HepG2 (cell line): ENCODE measurements around the gene CRYBA2. TPM values are rescaled to one million over a fixed set of nuclear protein-coding genes. Genes with fewer than 3 reads are reported as not detected.
A peak's percentile ranks its signal among the peaks of the same experiment; 100 is the strongest.

ENCODE experiments used
- BRCA1 ChIP-seq: sonication (generic); formaldehyde crosslinking; IDR thresholded peaks from 2 replicates; pipeline ENCODE4 v1.4.0; 2020; ENCODE audit warnings: missing genetic modification reagents
- GATAD2A ChIP-seq: IDR thresholded peaks from 2 replicates; pipeline ENCODE4 v1.6.1; 2016
- HNRNPLL ChIP-seq: fragments of 200-400 bp; formaldehyde crosslinking; IDR thresholded peaks from 2 replicates; pipeline ENCODE4 v1.6.1; 2017; ENCODE audit warnings: mild to moderate bottlenecking, low read depth, low read length; ENCODE audit not compliant: poor library complexity, severe bottlenecking
- NFE2L1 ChIP-seq: sonication (generic); formaldehyde crosslinking; IDR thresholded peaks from 2 replicates; pipeline ENCODE4 v1.4.0; 2020; ENCODE audit warnings: missing genetic modification reagents, mild to moderate bottlenecking, borderline replicate concordance
- RFX5 ChIP-seq: IDR thresholded peaks from 2 replicates; pipeline ENCODE4 v1.6.1; 2011; ENCODE audit warnings: low read depth, low read length, improper control_type of control experiment
- SMAD1 ChIP-seq: sonication (generic); formaldehyde crosslinking; IDR thresholded peaks from 2 replicates; pipeline ENCODE4 v1.4.0; 2020; ENCODE audit warnings: missing genetic modification reagents, low read depth, mild to moderate bottlenecking, borderline replicate concordance
- TRIM24 ChIP-seq: sonication (generic); formaldehyde crosslinking; IDR thresholded peaks from 2 replicates; pipeline ENCODE4 v1.8.0; 2022; ENCODE audit warnings: mild to moderate bottlenecking, missing genetic modification reagents
- ZFP62 ChIP-seq: sonication (generic); formaldehyde crosslinking; IDR thresholded peaks from 2 replicates; pipeline ENCODE4 v1.4.0; 2020; ENCODE audit warnings: missing genetic modification reagents
- ZMAT3 ChIP-seq: sonication (generic); formaldehyde crosslinking; conservative IDR thresholded peaks from 2 replicates; pipeline ENCODE4 v1.7.0; 2021; ENCODE audit warnings: missing genetic modification reagents
- ZNF235 ChIP-seq: sonication (generic); formaldehyde crosslinking; IDR thresholded peaks from 2 replicates; pipeline ENCODE4 v1.8.1; 2023; ENCODE audit warnings: mild to moderate bottlenecking, missing genetic modification reagents, borderline replicate concordance
- ZNF296 ChIP-seq: sonication (generic); formaldehyde crosslinking; conservative IDR thresholded peaks from 2 replicates; pipeline ENCODE4 v1.5.0; 2020; ENCODE audit warnings: mild to moderate bottlenecking, missing genetic modification reagents
- ZNF350 ChIP-seq: sonication (generic); formaldehyde crosslinking; IDR thresholded peaks from 2 replicates; pipeline ENCODE4 v1.4.0; 2020; ENCODE audit warnings: mild to moderate bottlenecking, low read depth, missing genetic modification reagents, borderline replicate concordance
- ZNF382 ChIP-seq: sonication (generic); formaldehyde crosslinking; IDR thresholded peaks from 2 replicates; pipeline ENCODE4 v1.5.0; 2020; ENCODE audit warnings: missing genetic modification reagents, mild to moderate bottlenecking, borderline replicate concordance
- ZNF572 ChIP-seq: sonication (generic); formaldehyde crosslinking; IDR thresholded peaks from 2 replicates; pipeline ENCODE4 v1.5.1; 2020; ENCODE audit warnings: mild to moderate bottlenecking, missing genetic modification reagents
- ZNF724P ChIP-seq: sonication (generic); formaldehyde crosslinking; IDR thresholded peaks from 2 replicates; pipeline ENCODE4 v1.8.0; 2022; ENCODE audit warnings: missing genetic modification reagents, borderline replicate concordance
- ZNF768 ChIP-seq: sonication (generic); formaldehyde crosslinking; IDR thresholded peaks from 2 replicates; pipeline ENCODE4 v1.4.0; 2020; ENCODE audit warnings: missing genetic modification reagents
- ZNF772 ChIP-seq: sonication (generic); formaldehyde crosslinking; IDR thresholded peaks from 2 replicates; pipeline ENCODE4 v1.5.0; 2020; ENCODE audit warnings: mild to moderate bottlenecking, missing genetic modification reagents
- polyA plus RNA-seq, 8 experiments: library from polyadenylated mRNA; depleted of rRNA in 3 of 8; stranded (reverse) in 7 of 8; unstranded in 1 of 8; fragments of >200 nt; fragmentation: Illumina TruSeq in 4 of 8; extraction: Trizol in 4 of 8; gene quantifications; 2 replicates each; pipeline versions ENCODE4 v1.2.1 to v1.2.3, GENCODE V29; 2011 to 2016; ENCODE audit warnings: low read depth in 4 of 8, missing spikeins in 1 of 8, mixed read lengths in 1 of 8; ENCODE audit not compliant: insufficient read depth in 1 of 8
- total RNA-seq, 5 experiments: library from RNA; depleted of rRNA; stranded (reverse); fragments of >200 nt; fragmentation: Illumina TruSeq; extraction: Trizol; gene quantifications; 2 replicates each; pipeline ENCODE4 v1.2.3, GENCODE V29; 2016; ENCODE audit warnings: low read depth in 1 of 5
- TF ChIP-seq, protein P1 (sequence below): IDR thresholded peaks from 2 replicates; pipeline ENCODE4 v1.6.1; 2016; ENCODE audit warnings: low read depth
- TF ChIP-seq, protein P2 (sequence below): sonication (generic); formaldehyde crosslinking; IDR thresholded peaks from 2 replicates; pipeline ENCODE4 v1.5.1; 2020; ENCODE audit warnings: mild to moderate bottlenecking, missing genetic modification reagents
- TF ChIP-seq, protein P3 (sequence below): IDR thresholded peaks from 2 replicates; pipeline ENCODE4 v1.6.1; 2016; ENCODE audit warnings: control low read depth
- TF ChIP-seq, protein P4 (sequence below): sonication (generic); formaldehyde crosslinking; conservative IDR thresholded peaks from 2 replicates; pipeline ENCODE4 v1.4.0; 2020; ENCODE audit warnings: missing genetic modification reagents

The CRYBA2 gene
- total and polyA plus RNA-seq, 2 of the 13 experiments (the other 11 are each of a cell fraction or from before 2014, with no cell fraction given): not detected

DNA sequence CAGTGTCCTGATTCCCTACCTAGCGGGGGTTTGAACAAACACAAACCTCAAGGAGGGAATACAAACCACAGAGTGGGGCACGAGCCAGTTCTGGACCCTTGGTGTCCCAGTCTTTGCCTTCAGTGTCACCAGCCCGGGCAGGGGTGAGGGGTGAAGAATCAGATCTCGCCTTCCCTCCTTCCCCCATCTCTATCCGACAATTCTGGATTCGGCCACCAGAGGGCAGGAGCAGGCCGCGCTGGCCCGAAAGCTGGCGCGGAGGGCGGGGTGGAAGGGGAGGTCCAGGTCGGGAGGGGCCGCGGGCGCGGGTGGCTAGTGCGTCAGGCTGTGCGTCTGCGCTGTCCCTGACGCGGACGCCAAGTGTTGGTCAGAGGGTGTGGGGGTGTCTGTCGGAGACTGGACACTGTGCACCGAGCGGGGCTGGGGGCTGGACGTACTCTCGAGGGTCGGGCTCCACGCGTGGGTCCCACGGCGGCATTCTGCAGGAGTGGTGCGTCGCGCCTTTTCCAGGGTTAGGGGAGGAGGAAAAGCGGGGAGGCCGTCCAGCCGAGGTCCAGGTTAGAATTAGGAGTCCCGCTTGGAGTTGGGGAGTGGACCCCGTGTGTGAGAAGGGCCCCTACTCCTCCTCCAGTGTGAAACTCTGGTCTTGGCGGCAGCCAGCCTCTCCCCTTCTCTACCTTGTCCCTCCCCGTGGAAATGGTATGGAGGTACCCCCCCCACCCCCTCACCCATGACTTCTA, 2.9 kb upstream of the CRYBA2 start (continued):
- TF ChIP-seq ZNF724P (CRISPR knock-in tag) (no peak), GATAD2A (CRISPR knock-in tag) (peak; percentile 61), TRIM24 (CRISPR knock-in tag) (no peak), SMAD1 (CRISPR knock-in tag) (no peak; the same call in 1 of the 2 replicates), NFE2L1 (no peak), HNRNPLL (peak; percentile 31), ZNF350 (CRISPR knock-in tag) (peak; percentile 50; the same call in 1 of the 2 replicates), ZNF382 (CRISPR knock-in tag) (no peak), BRCA1 (CRISPR knock-in tag) (no peak), ZNF235 (no peak), ZNF768 (CRISPR knock-in tag) (peak; percentile 64; the same call in 1 of the 2 replicates), ZNF572 (no peak), ZNF296 (CRISPR knock-in tag) (no peak), RFX5 (no peak), ZFP62 (CRISPR knock-in tag) (0 out of 2 replicates have a peak, but pooled peaks have one; percentile 40), ZNF772 (no peak), ZMAT3 (CRISPR knock-in tag) (no peak)
- TF ChIP-seq, protein P1, sequence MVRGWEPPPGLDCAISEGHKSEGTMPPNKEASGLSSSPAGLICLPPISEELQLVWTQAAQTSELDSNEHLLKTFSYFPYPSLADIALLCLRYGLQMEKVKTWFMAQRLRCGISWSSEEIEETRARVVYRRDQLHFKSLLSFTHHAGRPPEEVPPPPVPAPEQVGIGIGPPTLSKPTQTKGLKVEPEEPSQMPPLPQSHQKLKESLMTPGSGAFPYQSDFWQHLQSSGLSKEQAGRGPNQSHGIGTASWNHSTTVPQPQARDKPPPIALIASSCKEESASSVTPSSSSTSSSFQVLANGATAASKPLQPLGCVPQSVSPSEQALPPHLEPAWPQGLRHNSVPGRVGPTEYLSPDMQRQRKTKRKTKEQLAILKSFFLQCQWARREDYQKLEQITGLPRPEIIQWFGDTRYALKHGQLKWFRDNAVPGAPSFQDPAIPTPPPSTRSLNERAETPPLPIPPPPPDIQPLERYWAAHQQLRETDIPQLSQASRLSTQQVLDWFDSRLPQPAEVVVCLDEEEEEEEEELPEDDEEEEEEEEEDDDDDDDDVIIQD (CRISPR knock-in tag): no peak
- TF ChIP-seq, protein P2, sequence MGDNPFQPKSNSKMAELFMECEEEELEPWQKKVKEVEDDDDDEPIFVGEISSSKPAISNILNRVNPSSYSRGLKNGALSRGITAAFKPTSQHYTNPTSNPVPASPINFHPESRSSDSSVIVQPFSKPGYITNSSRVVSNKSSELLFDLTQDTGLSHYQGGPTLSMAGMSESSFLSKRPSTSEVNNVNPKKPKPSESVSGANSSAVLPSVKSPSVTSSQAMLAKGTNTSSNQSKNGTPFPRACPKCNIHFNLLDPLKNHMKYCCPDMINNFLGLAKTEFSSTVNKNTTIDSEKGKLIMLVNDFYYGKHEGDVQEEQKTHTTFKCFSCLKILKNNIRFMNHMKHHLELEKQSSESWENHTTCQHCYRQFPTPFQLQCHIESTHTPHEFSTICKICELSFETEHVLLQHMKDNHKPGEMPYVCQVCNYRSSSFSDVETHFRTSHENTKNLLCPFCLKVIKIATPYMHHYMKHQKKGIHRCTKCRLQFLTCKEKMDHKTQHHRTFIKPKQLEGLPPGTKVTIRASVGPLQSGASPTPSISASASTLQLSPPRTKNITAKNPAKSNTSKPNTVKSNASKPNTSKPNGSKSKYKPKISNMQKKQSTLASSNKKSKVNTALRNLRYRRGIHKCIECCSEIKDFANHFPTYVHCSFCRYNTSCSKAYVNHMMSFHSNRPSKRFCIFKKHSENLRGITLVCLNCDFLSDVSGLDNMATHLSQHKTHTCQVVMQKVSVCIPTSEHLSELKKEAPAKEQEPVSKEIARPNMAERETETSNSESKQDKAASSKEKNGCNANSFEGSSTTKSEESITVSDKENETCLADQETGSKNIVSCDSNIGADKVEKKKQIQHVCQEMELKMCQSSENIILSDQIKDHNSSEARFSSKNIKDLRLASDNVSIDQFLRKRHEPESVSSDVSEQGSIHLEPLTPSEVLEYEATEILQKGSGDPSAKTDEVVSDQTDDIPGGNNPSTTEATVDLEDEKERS (CRISPR knock-in tag): no peak
- TF ChIP-seq, protein P3, sequence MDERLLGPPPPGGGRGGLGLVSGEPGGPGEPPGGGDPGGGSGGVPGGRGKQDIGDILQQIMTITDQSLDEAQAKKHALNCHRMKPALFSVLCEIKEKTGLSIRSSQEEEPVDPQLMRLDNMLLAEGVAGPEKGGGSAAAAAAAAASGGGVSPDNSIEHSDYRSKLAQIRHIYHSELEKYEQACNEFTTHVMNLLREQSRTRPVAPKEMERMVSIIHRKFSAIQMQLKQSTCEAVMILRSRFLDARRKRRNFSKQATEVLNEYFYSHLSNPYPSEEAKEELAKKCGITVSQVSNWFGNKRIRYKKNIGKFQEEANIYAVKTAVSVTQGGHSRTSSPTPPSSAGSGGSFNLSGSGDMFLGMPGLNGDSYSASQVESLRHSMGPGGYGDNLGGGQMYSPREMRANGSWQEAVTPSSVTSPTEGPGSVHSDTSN (CRISPR knock-in tag): no peak
- TF ChIP-seq, protein P4, sequence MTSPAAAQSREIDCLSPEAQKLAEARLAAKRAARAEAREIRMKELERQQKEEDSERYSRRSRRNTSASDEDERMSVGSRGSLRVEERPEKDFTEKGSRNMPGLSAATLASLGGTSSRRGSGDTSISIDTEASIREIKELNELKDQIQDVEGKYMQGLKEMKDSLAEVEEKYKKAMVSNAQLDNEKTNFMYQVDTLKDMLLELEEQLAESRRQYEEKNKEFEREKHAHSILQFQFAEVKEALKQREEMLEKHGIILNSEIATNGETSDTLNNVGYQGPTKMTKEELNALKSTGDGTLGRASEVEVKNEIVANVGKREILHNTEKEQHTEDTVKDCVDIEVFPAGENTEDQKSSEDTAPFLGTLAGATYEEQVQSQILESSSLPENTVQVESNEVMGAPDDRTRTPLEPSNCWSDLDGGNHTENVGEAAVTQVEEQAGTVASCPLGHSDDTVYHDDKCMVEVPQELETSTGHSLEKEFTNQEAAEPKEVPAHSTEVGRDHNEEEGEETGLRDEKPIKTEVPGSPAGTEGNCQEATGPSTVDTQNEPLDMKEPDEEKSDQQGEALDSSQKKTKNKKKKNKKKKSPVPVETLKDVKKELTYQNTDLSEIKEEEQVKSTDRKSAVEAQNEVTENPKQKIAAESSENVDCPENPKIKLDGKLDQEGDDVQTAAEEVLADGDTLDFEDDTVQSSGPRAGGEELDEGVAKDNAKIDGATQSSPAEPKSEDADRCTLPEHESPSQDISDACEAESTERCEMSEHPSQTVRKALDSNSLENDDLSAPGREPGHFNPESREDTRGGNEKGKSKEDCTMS (CRISPR knock-in tag): no peak
